HG03521 (cell line): ENCODE results near the gene LILRB2.
"Not testable (repeated sequence)": the region's sequence is repeated elsewhere in the genome, so short reads cannot be mapped to it uniquely, and the experiment has no call there.

Experiments
- ATAC-seq: cut with Tn5 transposase; IDR thresholded peaks from one replicate; pipeline ENCODE4 v1.9.1; 2021; ENCODE audit warnings: mild to moderate bottlenecking, moderate library complexity; ENCODE audit not compliant: unreplicated experiment

Gene LILRB2

GRCh38 chr19:54275951-54276350 is 5.0 kb downstream of the LILRB2 start:
- ATAC-seq: no peak

- ATAC-seq: not testable (repeated sequence)
Measured at GRCh38 chr19:54274516-54274915, 6.4 kb downstream of the LILRB2 start.

- ATAC-seq: no peak
Measured at GRCh38 chr19:54273821-54274220, 7.1 kb downstream of the LILRB2 start.

- ATAC-seq: not testable (repeated sequence)
Measured at GRCh38 chr19:54272181-54272580, 8.7 kb downstream of the LILRB2 start.

- ATAC-seq: not testable (repeated sequence)
Measured at GRCh38 chr19:54271587-54271986, 9.3 kb downstream of the LILRB2 start.

GRCh38 chr19:54271106-54271505 is 9.8 kb downstream of the LILRB2 start:
- ATAC-seq: no peak

GRCh38 chr19:54268936-54269335 is 12.0 kb downstream of the LILRB2 start:
- ATAC-seq: no peak

- ATAC-seq: no peak
Measured at GRCh38 chr19:54266133-54266532, 14.8 kb downstream of the LILRB2 start.

GRCh38 chr19:54262470-54262869 is 18.4 kb downstream of the LILRB2 start:
- ATAC-seq: no peak

GRCh38 chr19:54262066-54262465 is 18.8 kb downstream of the LILRB2 start:
- no peak for ATAC-seq

- ATAC-seq: no peak
Measured at GRCh38 chr19:54257116-54257480, 23.8 kb downstream of the LILRB2 start, which contains the start of gene LILRB5. LILRB5 (minus strand) TSS chr19:54257273; CDS start chr19:54257193, 80 bp downstream.

GRCh38 chr19:54256250-54257115 is 24.4 kb downstream of the LILRB2 start:
- ATAC-seq: no peak

- no peak for ATAC-seq
Measured at GRCh38 chr19:54255105-54255775, 25.7 kb downstream of the LILRB2 start.

GRCh38 chr19:54254195-54254906 is 26.6 kb downstream of the LILRB2 start:
- ATAC-seq: no peak

GRCh38 chr19:54253331-54254194 is 27.3 kb downstream of the LILRB2 start:
- ATAC-seq: no peak

GRCh38 chr19:54252845-54253244 is 28.1 kb downstream of the LILRB2 start:
- no peak for ATAC-seq

- ATAC-seq: no peak
Measured at GRCh38 chr19:54252243-54252642, 28.7 kb downstream of the LILRB2 start.

- no peak for ATAC-seq
Measured at GRCh38 chr19:54248016-54248601, 32.8 kb downstream of the LILRB2 start.

GRCh38 chr19:54247106-54247930 is 33.6 kb downstream of the LILRB2 start:
- ATAC-seq: no peak
